T-helper 2 cell treated with Interferon-gamma antibody and Interleukin-4, amounts not matched to agents 100 ng/mL and 5 ng/mL, for 36 hours (primary cell): ENCODE data around the gene DCDC2C. TPM values are rescaled to one million over a fixed set of nuclear protein-coding genes. Genes with fewer than 3 reads are reported as not detected.
"Not testable (repeated sequence)": the region's sequence is repeated elsewhere in the genome, so short reads cannot be mapped to it uniquely, and the experiment has no call there.

Experiments used
- intact Hi-C: fragments of 100-400 bp; cut with micrococcal nuclease; formaldehyde crosslinking; loops from one replicate; pipeline ENCODE4 v1.15.1; 2023
- total RNA-seq: library from RNA; stranded (reverse); gene quantifications from 2 replicates; pipeline ENCODE4 v1.2.3, GENCODE V29; 2022

The DCDC2C gene
- not detected in 2 replicates for total RNA-seq

DNA sequence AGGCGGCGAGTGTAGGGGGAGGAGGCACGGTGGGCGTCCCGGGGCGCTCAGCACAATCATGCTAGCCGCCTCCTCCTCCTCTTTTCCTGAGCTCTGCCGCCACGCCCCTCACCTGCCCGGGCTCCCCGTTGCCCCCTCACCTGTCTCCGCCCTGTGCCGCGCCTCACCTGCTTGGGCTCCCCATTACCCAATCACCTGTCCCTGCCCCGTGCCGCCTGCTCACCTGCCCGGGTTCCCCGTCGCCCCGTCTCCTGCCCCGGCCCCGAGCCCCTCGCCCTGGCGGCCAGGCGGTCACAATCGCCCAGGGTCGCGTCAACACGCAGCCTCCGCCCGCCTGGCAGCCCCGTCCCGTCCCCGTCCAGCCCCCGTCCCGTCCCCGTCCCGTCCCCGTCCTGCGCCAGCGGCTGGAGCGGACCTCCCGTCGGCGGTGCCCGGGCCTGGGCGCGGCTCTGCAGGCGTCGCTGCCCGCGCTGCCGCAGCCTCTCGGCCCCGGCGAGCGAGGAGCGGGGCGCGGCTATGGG, at the start of gene DCDC2C:
Gene DCDC2C (plus strand): TSS at position 340 of the 521 bp plus-strand sequence. CDS start 177 bp downstream, at position 517.
- intact Hi-C loops, result no loop called here

DNA sequence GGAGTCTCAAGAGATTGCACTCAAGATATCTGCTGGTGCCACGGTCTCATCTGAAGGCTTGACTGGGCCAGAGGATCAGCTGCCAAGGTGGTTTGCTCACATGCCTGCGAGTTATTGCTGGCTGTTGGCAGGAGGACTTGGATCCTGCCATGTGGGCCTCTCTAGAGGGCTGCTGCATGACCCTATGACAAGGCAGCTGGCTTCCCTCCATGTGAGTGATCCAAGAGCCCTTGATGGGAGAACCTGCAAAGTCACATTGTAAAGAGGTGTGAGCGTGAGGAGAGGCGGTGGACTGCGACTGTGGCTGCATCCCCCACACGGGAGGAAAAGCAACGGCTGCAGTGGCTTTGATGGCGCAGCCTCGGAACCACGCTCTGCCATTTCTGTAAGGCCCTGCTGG, 49.4 kb upstream of the DCDC2C start:
- intact Hi-C loops, result loop anchor here (5.0 kb wide), 1 partner anchor 47 kb away; no protein-coding TSS in a partner anchor

GRCh38 chr2:3654531-3655225, 48.7 kb upstream of the DCDC2C start:
- intact Hi-C loops, result loop anchor here (5.0 kb wide), 1 partner anchor 47 kb away; no protein-coding TSS in a partner anchor

- intact Hi-C loops, result no loop called here
Observed at GRCh38 chr2:3655871-3656761, 47.3 kb upstream of the DCDC2C start.

DNA sequence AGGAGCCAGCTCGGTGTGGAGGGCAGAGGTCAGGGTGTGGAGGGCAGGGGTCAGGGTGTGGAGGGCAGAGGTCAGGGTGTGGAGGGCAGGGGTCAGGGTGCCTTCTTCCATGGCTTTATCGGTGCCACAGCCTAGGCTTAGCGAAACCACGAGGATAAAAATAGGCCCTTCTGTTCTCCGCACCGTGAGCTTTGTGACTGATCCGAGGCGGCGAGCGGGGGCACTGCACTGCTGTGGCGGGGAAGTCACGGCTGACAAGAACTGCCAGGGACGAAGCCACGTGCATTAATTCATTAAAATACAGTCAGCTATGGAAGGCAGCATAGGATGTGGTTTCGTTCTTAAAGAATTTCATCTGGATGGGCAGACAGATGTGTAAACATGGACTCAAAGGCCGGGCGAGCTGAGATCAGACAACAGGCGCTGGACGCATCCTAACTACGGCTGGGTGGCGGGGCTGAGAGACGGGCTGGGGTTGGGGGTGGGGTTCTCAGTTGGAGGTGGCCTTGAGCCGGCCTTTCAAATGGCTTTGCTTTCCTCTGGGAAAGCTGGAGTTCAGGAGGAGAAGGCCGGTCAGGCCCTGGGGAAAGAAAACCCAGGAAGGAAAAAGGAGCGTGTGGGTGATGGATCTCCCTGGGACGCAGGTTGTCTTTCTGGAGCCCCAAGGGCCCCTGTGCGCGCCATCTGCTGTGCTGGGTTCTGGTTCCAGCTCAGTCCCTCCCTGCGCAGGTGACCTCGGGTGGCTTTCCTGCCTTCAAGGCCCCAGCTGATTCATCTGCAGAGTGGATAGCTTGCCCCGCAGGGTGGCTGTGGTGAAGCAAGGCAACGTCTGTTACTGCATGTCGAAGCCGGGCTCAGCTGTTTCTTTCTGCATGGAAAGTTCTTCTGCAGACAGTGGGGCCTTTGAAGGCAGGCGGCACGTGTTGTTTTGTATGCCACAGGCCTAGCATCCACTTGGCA, 46.3 kb upstream of the DCDC2C start:
- intact Hi-C loops, result no loop called here

DNA sequence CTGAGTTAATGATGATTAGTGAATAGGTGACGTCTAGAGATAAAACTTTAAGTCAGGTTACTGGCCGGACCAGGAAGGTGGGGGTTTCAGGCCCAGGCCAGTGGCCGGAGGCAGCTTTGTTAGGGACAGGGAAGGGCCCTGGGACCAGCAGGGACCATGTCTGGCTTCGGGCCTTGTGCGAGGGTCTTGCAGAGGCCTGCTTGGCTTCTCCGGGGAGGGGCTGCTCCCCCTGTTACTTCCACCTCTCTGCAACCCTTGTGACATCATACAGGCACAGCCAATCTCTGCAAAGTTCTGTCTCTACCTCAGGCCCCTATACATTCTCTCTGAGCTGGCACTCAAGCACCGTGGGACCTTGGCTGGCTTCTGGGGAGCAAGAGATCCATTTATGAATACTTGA, 45.5 kb upstream of the DCDC2C start, which contains the start of gene ALLC:
Gene ALLC (plus strand): TSS at position 320 of the 400 bp plus-strand sequence. CDS start 12,958 bp downstream, outside the sequence.
- intact Hi-C loops, result no loop called here

DNA sequence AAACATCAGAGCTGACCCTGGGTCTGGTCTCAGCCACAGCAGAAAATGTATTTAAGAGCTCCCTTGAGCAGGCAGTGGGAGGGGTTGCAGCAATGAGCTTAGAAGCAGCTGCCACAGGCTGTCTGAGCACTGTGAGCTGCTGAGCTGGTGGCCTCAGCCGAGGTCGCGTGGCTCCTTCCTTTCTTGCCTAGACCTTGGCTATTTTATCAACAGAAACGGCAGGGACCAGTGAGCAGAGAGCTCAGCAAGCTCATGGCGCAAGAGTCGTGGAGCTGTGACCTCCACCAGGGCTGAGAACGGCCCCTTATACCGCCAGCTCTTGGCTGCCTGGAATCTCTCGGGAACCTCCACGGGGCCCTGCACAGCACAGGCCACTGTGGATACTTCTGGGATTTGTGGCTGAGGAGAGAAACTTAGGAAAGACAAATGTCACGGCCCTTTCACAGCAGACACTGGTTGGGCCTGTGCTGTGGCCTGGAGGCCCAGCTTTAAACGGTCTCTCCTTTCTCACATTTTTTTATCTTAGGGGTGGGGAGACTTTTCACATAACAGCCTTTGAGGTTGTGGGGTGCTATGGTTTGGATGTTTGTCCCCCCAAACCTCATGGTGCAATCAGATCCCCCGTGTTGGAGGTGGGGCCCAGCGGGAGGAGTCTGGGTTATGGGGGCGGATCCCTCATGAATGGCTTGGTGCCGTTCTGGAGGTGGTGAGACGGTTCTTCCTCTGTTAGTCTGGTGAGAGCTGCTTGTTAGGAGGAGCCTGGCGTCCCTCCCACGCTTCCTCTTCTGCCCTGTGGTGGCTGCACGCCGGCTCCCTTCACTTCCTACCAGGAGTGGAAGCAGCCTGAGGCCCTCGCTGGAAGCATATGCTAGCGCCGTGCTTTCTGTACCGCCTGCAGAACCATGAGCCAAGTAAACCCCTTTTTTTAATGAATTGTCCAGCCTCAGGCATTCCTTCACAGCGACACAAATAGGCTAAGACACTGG, 43.6 kb upstream of the DCDC2C start:
- intact Hi-C loops, result no loop called here

GRCh38 chr2:3660640-3661039, 42.7 kb upstream of the DCDC2C start:
- intact Hi-C loops, result not testable (repeated sequence)

- intact Hi-C loops, result no loop called here
Observed at GRCh38 chr2:3661149-3661660, 42.2 kb upstream of the DCDC2C start.

- intact Hi-C loops, result no loop called here
Observed at GRCh38 chr2:3662239-3662638, 41.1 kb upstream of the DCDC2C start.

- intact Hi-C loops, result no loop called here
Observed at GRCh38 chr2:3664118-3664517, 39.3 kb upstream of the DCDC2C start.

DNA sequence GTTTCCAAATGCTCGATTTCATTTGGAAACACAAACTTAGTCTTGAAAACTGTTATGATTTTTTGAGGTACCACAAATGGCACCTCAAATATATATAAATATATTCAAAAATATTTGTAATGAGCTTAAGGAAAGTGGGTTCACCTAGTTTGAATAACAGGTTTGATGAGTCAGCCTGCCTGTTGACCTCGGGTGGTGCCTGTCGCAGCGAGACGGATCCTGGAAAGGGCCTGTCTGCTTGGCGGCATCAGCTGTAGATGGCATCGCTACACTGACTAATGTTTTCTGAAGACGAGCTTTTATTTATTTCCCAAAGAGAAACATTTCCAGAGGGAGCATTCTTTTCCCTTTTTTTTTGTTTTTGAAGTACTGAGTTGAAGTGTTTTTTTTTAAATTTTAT, 38.5 kb upstream of the DCDC2C start:
- intact Hi-C loops, result no loop called here

- intact Hi-C loops, result no loop called here
Observed at GRCh38 chr2:3665886-3666612, 37.3 kb upstream of the DCDC2C start.

DNA sequence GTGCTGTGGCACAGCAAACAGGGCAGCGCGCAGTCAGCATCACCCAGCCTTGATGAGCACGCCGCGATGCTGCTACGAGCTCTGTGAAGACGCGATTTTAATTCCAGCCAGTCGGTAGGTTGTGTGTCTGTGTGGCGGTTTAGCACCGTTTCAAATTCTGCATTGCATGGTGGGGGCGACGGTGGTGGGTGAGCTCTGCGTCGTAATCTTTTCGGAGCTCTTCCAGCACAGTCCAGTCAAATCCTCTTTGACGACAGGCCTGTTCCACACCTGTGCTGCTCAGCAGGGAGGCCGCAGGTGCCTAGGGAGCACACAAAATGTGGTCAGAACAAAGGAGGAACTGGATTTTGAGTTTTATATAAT, 36.8 kb upstream of the DCDC2C start:
- intact Hi-C loops, result no loop called here

DNA sequence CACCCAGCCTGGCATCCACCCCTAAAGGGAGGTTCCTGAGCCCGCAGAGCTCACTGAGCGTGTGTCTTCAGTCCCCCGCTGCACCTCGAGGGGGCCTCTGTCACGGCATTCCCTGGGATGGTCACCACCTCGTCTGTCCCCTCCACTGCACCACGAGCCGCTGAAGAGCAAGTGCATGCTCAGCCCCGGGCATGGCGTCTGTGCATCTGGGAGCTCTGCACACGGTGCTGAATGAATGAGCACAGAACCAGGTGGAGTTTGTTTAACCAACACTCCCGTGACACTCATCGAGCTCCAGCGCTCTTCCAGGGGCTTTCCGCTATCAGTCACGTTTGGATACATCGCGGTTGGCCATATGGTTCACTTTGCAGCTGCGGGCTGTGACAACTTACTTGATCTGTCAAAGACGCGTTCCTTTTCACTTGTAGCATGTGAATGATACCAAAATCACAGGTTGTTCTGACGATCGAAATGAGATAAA, 36.2 kb upstream of the DCDC2C start:
- intact Hi-C loops, result no loop called here

DNA sequence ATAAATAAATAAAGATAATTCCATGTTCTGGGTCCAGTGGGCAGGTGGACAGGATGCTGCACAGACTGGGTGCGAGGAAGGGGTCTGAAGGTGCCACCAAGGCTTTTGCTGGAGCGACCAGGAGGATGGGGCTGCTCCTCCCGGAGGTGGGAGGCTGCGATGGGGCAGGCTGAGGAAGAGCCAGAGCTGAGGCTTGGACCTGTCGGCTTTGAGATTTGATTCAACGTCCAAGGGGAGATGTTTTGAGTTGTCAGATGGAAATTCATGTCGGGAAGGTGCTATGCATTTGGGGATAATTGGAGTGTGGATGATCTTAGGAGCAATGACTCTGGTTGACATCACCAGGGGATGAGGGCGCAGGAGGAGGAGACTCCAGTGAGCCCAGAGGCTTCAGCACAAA, 33.7 kb upstream of the DCDC2C start:
- intact Hi-C loops, result no loop called here

DNA sequence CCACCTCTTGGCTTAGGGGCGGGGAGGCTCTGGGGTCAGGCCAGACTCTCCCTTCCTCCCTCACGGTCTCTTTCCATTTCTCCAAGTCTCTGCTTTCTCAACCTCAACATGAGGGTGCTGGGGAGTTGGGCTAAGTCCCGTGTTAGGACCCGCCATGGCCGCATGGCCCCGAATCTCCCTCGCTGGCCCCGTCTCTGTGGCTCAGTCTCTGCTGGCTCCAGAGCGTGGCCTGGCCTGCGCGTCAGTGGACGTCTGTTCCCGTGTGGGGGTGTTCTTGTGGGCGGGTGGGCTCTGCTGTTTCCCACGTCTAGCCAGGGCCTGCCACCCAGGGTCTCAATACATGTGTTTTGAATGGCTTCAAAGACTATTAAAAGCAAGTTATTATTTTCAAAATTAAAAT, 33.0 kb upstream of the DCDC2C start:
- intact Hi-C loops, result no loop called here

GRCh38 chr2:3670941-3671340, 32.4 kb upstream of the DCDC2C start:
- intact Hi-C loops, result no loop called here
